ENCODE results near the gene ADGRV1.

DNA sequence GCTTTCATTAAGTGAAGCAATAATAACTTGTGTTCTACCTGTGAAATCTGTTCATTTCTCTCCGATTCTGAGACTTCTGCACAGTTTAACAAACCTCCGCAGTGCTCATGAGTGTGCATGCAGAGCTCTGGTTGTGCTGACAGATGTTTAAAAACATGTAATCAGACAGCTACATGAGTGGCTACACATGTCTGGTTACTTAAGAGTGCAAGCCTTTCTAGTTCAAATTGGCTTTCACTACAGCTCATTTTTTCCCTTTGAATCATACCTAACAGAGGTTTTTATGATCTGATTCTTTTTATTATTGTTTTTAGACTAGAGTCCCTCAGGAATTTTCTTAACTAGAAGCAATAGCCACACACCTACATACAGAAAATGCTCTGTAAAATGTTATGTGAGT, 514.3 kb downstream of the ADGRV1 start:
- TF ChIP-seq, protein P1, sequence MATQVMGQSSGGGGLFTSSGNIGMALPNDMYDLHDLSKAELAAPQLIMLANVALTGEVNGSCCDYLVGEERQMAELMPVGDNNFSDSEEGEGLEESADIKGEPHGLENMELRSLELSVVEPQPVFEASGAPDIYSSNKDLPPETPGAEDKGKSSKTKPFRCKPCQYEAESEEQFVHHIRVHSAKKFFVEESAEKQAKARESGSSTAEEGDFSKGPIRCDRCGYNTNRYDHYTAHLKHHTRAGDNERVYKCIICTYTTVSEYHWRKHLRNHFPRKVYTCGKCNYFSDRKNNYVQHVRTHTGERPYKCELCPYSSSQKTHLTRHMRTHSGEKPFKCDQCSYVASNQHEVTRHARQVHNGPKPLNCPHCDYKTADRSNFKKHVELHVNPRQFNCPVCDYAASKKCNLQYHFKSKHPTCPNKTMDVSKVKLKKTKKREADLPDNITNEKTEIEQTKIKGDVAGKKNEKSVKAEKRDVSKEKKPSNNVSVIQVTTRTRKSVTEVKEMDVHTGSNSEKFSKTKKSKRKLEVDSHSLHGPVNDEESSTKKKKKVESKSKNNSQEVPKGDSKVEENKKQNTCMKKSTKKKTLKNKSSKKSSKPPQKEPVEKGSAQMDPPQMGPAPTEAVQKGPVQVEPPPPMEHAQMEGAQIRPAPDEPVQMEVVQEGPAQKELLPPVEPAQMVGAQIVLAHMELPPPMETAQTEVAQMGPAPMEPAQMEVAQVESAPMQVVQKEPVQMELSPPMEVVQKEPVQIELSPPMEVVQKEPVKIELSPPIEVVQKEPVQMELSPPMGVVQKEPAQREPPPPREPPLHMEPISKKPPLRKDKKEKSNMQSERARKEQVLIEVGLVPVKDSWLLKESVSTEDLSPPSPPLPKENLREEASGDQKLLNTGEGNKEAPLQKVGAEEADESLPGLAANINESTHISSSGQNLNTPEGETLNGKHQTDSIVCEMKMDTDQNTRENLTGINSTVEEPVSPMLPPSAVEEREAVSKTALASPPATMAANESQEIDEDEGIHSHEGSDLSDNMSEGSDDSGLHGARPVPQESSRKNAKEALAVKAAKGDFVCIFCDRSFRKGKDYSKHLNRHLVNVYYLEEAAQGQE (IDR thresholded peaks at IDR 0.05; ENCODE audit: insufficient replicate concordance, low read depth): no peak
- TF ChIP-seq, protein P2, sequence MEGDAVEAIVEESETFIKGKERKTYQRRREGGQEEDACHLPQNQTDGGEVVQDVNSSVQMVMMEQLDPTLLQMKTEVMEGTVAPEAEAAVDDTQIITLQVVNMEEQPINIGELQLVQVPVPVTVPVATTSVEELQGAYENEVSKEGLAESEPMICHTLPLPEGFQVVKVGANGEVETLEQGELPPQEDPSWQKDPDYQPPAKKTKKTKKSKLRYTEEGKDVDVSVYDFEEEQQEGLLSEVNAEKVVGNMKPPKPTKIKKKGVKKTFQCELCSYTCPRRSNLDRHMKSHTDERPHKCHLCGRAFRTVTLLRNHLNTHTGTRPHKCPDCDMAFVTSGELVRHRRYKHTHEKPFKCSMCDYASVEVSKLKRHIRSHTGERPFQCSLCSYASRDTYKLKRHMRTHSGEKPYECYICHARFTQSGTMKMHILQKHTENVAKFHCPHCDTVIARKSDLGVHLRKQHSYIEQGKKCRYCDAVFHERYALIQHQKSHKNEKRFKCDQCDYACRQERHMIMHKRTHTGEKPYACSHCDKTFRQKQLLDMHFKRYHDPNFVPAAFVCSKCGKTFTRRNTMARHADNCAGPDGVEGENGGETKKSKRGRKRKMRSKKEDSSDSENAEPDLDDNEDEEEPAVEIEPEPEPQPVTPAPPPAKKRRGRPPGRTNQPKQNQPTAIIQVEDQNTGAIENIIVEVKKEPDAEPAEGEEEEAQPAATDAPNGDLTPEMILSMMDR (IDR thresholded peaks at IDR 0.05; ENCODE audit: insufficient read depth, low read length): no peak
- no peak for TF ChIP-seq POLR2AphosphoS5 (IDR thresholded peaks at IDR 0.05; ENCODE audit: low read depth)
- no peak for TF ChIP-seq SPI1 (IDR thresholded peaks at IDR 0.05; ENCODE audit: borderline replicate concordance, low read depth)

Data from HL-60 (cell line).